Measurements from ENCODE around the gene DYRK4. TPM values are rescaled to one million over a fixed set of nuclear protein-coding genes. Genes with fewer than 3 reads are reported as not detected.

DYRK4 gene
- total RNA-seq, 2 donors from 2014 or later: 27.5 to 28.6 TPM

DNA sequence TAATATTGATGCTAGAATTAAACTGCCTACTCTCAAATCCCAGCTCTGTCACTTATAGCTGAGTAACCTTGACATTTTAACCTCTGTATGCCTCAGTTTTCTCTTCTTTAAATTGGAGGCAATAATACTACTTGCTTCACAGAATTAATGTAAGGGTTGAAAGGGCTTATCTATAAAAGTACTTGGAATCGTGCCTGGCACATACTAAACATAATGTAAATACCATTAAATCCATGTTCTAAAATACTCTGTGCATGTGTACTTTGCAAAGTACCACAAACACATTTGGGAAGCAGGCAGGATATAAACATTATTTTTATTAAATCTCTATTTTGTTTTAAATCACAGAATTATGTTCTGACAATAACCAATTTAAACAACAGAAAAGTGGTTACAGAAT lies 41.9 kb downstream of the DYRK4 start:
- intact Hi-C loops (cut with DNase I, micrococcal nuclease): no loop called here
- peak; percentile 52 for ATAC-seq
- DNase-seq: no peak

GRCh38 chr12:4604684-4605193 lies 42.7 kb downstream of the DYRK4 start:
- intact Hi-C loops (cut with DNase I, micrococcal nuclease): no loop called here
- DNase-seq: peak; percentile 76 to 79
- peak; percentile 95 for ATAC-seq

DNA sequence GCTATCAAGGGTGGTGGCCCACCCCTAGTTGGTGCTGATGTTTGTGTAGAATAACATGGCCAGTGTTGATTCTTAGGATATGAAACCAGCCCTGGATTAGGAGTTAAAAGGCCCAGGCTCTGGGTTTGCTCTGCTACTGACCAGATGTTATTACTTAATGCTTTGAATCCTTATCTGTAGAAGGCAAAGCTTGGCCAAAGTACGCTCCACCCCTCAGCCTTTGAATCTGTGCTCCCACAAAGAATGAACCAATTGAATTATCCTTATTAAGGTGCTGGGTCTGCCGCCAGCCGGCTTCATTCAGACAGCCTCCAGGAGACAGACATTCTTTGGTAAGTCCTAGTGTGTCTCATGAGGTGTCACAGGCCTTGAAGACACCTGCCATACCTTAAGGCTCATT lies 45.0 kb downstream of the DYRK4 start:
- ATAC-seq: no peak
- intact Hi-C loops (cut with DNase I, micrococcal nuclease): no loop called here

DNA sequence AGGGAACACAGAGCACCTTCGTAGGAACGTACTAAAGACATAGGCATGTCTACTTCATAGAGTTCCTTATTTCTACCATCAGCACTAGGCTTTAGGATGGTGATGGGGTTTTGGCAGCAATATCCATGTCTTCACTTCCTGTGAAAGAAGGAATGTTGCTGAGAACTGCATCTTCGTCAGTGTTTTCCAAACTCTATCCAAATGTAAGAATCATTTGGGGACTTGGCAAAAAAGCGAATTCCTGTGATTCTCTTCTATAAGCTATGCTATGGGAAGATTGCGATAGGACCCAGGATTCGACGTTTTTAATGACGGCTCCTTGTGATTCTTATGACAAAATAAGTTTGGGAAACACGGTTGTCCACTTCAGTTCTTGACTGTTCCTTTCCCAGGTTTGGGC lies 47.1 kb downstream of the DYRK4 start:
- intact Hi-C loops (cut with DNase I, micrococcal nuclease): no loop called here

More for the DNA sequence above, 45.0 kb downstream of the DYRK4 start:
- no peak for DNase-seq

GRCh38 chr12:4610481-4610880 lies 48.5 kb downstream of the DYRK4 start:
- intact Hi-C loops (cut with DNase I, micrococcal nuclease): no loop called here
- DNase-seq: no peak
- no peak for ATAC-seq

More for the DNA sequence above, 47.1 kb downstream of the DYRK4 start:
- no peak for DNase-seq
- ATAC-seq: no peak

DNA sequence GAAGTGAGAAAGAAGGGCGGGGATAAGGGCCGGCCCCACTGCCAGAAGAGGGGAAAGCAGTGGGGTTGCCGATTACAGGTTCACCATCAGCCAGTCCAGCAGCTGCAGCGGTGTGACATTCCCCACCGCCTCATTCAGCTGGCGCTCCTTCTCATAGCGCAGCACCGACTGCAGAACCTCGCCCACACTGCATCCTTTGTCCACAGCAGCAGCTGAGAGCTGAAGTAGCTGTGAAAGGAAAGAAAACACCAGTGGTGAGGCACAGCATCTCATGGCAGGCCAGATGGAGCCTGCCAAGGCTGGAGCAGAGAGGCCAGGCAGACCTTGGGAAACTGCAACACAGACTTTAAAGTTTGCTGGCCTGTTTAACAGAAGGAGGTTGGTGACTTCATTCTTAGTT lies 53.7 kb downstream of the DYRK4 start:
- intact Hi-C loops (cut with DNase I, micrococcal nuclease): no loop called here
- DNase-seq (no peak), ATAC-seq (no peak)

DNA sequence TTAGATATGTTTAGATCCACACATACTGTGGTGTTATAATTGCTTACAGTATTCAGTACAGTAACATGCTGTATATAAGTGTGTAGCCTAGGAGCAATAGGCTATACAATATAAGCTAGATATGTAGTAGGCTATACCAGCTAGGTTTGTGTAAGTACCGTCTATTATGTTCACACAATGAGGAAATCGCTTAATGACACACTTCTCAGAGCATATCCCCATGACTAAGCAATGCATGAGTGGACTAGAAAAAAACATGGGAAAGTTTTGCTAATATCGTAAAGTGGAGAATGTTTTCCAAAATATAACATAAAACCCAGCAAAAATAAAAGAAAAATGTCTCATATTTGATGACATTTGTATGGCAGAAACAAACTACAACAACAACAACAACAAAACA lies 59.5 kb downstream of the DYRK4 start:
- intact Hi-C loops (cut with DNase I, micrococcal nuclease): no loop called here
- DNase-seq (no peak), ATAC-seq (no peak)

GRCh38 chr12:4626543-4626942 lies 64.5 kb downstream of the DYRK4 start:
- no peak for ATAC-seq
- intact Hi-C loops (cut with DNase I, micrococcal nuclease): no loop called here
- no peak for DNase-seq

- no peak for ATAC-seq
- DNase-seq: no peak
- intact Hi-C loops (cut with DNase I, micrococcal nuclease): no loop called here
Observed at GRCh38 chr12:4628406-4628805, 66.4 kb downstream of the DYRK4 start.

GRCh38 chr12:4630262-4630661 lies 68.3 kb downstream of the DYRK4 start:
- no peak for ATAC-seq
- no peak for DNase-seq
- intact Hi-C loops (cut with DNase I, micrococcal nuclease): no loop called here

DNA sequence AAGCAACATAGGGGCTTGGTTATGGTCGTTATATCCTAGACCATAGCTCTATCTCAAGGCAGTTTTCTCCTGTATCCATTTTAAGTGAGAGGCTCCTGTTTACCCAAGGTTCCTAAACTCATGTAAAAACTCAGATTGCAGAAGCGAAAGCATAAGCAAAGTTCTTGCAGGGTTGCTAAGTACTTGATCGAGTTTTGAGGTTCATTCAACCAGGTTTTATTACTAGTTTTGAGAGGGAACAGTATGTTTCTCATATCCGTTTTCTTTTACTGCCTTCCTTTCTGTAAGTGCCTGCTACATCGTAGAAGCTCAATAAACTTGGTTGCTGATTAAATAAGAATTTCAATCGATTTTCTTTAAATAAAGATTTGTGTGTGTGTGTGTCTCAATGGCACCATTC lies 81.7 kb downstream of the DYRK4 start:
- DNase-seq (no peak), ATAC-seq (no peak)
- intact Hi-C loops (cut with DNase I, micrococcal nuclease): no loop called here

GRCh38 chr12:4645023-4645422 lies 83.0 kb downstream of the DYRK4 start:
- ATAC-seq: no peak
- no peak for DNase-seq
- intact Hi-C loops (cut with DNase I, micrococcal nuclease): no loop called here

- no peak for DNase-seq
Observed at GRCh38 chr12:4648104-4648500, 86.1 kb downstream of the DYRK4 start.

GRCh38 chr12:4648501-4649357 lies 86.7 kb downstream of the DYRK4 start, which contains the start of the genes AKAP3 and NDUFA9:
AKAP3 (minus strand) TSS chr12:4649051; CDS start chr12:4638196, 10,855 bp downstream.
NDUFA9 (plus strand) TSS chr12:4649114; CDS start chr12:4649127, 13 bp downstream.
- intact Hi-C loops (cut with DNase I, micrococcal nuclease): no loop called here
- ATAC-seq (peak; percentile 97), DNase-seq (peak; percentile 83 to 84)

More at GRCh38 chr12:4648104-4648500, 86.1 kb downstream of the DYRK4 start:
- intact Hi-C loops (cut with DNase I, micrococcal nuclease): no loop called here
- ATAC-seq: peak; percentile 32

- no peak for DNase-seq
- ATAC-seq: no peak
- intact Hi-C loops (cut with DNase I, micrococcal nuclease): no loop called here
Observed at GRCh38 chr12:4649358-4649661, 87.3 kb downstream of the DYRK4 start.

DNA sequence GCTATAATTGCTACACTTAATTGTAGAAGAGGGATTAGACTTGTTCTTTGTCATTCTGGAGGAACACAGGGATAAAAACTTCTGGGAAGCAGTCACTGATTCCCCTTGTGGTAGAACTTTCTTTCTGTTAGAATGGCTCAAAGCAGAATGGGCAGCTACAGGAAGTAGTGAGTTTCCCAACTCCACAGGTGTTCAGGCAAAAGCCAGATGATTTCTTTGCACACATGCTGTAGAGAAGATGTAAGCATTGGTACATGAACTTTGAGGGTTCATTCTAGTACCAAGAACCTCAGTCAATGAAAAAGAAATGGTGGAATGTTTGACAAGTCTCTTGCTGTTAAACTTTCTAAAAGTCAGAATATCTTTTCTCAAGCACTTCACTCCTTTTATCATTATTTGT lies 91.2 kb downstream of the DYRK4 start:
- ATAC-seq (no peak), DNase-seq (no peak)
- intact Hi-C loops (cut with DNase I, micrococcal nuclease): no loop called here

DNA sequence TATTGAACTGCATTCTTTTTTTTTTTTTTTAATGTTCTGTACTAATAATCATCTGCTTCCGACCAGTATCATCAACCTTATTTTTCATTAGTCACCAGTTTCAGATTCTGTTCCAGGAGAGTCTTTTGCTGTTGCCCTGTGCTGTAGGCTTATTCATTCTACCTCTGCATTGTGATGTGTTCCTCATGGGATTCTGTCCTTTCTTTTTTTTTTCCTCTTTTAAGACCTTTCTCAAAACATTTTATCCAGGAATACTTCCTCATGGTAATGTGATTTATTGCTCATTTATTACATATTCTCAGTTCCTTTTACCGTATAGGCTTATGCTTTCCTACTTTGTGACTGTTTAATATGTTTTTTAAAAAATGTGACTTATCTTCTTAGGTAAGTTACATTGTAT lies 91.7 kb downstream of the DYRK4 start:
- DNase-seq (no peak), ATAC-seq (no peak)
- intact Hi-C loops (cut with DNase I, micrococcal nuclease): no loop called here

Data from left colon (tissue), 2 donors.